OCI-LY1 (cell line): ENCODE results near the gene ACAD10.

Experiments
- EZH2 ChIP-seq: fragments of 200-600 bp; sonication (generic), shearing (Covaris generic); IDR thresholded peaks from 2 replicates; pipeline ENCODE4 v1.8.0; 2017; ENCODE audit warnings: borderline replicate concordance, mixed run types, mild to moderate bottlenecking, antibody characterized with exemption, low read length, moderate library complexity, mixed read lengths
- TF ChIP-seq, protein P1 (sequence below): fragments of 200-600 bp; sonication (generic), shearing (Covaris generic); IDR thresholded peaks from 2 replicates; pipeline ENCODE4 v1.5.1; 2017; ENCODE audit warnings: mild to moderate bottlenecking, antibody characterized with exemption, low read length, moderate library complexity, mixed read lengths

DNA sequence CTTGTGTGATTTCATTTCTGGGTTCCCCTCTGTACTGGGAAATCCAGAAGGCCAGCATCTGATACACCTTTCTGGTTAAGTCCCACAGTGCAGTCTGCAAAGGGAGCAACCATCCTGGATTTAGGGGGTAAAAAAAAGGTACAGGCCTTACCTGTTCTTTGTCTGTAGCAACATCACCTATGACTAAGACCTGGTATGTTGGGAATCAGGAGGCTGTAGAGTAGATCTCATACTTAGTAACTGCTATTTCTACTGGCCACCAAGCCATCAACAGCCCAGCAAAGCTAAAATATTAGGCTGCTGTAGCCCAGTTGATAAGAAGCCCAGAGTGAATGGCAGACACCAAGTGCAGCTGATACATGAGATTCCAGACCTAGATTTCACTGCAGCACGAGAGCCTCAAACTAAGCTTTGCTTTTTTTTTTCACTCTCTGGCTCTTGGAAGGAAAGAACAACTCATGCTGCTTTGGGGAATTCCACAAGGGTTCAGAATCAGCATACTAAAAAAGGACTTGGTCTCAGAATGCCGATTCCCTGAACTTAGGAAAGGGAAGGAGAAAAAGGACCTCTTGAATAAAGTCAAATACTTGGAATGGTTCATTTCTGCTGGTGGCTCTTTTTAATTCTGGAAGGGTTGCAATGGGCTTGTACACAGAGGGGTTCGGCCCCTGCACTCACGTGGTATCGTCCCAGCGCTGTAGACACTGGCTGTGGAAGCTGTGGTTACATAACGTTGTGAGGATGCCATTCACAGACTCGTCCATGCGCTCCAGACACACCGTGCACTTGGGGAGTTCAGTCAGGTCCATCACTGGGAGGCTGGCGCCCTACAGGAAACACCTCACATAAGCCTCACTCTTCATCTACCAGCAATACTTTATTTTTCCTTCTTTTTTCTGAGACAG is 20.6 kb upstream of the ACAD10 start:
- TF ChIP-seq, protein P1, sequence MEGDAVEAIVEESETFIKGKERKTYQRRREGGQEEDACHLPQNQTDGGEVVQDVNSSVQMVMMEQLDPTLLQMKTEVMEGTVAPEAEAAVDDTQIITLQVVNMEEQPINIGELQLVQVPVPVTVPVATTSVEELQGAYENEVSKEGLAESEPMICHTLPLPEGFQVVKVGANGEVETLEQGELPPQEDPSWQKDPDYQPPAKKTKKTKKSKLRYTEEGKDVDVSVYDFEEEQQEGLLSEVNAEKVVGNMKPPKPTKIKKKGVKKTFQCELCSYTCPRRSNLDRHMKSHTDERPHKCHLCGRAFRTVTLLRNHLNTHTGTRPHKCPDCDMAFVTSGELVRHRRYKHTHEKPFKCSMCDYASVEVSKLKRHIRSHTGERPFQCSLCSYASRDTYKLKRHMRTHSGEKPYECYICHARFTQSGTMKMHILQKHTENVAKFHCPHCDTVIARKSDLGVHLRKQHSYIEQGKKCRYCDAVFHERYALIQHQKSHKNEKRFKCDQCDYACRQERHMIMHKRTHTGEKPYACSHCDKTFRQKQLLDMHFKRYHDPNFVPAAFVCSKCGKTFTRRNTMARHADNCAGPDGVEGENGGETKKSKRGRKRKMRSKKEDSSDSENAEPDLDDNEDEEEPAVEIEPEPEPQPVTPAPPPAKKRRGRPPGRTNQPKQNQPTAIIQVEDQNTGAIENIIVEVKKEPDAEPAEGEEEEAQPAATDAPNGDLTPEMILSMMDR: no peak
- TF ChIP-seq EZH2: no peak
